Measurements from ENCODE around the gene KIF20A.
"Not testable (repeated sequence)": the region's sequence is repeated elsewhere in the genome, so short reads cannot be mapped to it uniquely, and the experiment has no call there.

KIF20A gene

GRCh38 chr5:138186002-138186447 is 7.1 kb downstream of the KIF20A start:
- no peak for DNase-seq (ENCODE audit: low read depth in 2 of 2)

DNA sequence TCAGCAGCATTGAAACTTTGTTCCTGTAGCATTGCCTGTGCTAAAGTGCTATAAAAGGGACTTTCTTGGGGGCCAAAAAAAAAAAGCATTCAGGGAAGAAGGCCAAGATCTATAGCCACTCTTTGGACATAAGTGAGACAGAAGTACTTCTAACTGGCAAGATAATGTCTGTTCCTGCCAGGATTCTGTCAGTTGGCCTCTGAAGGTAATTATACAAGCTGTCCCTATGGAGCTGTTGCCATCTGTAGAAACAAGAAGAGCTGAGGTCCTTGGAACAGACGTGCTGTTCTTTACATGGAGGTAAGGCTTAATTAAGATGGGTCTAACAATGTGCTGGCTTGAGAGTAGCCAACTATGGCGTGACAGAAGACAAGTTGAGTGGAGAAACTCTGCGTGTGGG is 9.7 kb downstream of the KIF20A start:
- no peak for DNase-seq (ENCODE audit: low read depth in 2 of 2)

- no peak for DNase-seq (ENCODE audit: low read depth in 2 of 2)
Observed at GRCh38 chr5:138192826-138193225, 13.9 kb downstream of the KIF20A start.

DNA sequence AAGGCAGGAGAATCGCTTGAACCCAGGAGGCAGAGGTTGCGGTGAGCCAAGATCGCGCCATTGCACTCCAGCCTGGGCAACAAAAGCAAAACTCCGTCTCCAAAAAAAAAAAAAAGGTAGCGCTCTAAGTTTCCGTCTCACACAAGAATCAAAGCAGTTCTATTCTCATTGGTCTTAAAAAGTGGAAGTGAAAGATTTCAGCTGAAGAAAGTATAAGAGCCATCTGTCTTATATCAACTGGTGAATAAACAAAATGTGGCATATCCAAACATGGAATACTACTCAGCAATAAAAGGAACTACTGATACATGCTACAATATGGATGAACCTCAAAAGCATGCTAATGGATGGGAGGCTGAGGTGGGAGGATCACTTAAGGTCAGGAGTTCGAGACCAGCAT is 14.9 kb downstream of the KIF20A start:
- DNase-seq (ENCODE audit: low read depth in 2 of 2) = not testable (repeated sequence)

DNA sequence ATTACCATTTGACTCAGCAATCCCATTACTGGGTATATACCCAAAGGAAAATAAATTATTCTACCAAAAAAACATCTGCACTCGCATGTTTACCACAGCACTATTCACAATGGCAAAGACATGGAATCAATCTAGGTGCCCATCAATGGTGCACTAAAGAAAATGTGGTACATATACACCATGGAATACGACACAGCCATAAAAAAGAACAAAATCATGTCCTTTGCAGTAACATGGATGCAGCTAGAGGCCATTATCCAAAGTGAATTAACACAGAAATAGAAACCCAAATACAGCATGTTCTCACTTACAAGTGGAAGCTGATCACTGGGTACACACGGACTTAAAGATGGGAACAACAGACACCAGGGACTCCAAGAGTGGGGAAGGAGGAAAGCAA is 32.1 kb downstream of the KIF20A start:
- DNase-seq (ENCODE audit: low read depth in 2 of 2) = no peak

DNA sequence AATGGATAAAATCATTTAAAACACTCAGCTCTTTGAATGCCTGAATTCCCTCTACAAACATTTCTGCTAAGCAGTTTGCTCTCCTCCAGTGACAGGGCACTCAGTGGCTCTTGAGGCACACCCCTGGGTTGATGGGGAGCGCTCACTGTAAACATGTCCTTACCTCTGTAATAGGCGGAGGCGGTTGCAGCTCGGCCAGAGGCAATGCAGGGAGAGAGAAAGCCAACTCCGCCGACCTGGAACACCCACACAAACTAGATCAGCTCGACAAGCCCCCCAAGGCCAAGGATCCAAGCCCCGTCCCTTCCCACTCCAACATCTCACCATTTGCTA is 33.9 kb downstream of the KIF20A start:
- peak in 1 of 2 donors; percentile 3 for DNase-seq (ENCODE audit: low read depth in 2 of 2)

DNA sequence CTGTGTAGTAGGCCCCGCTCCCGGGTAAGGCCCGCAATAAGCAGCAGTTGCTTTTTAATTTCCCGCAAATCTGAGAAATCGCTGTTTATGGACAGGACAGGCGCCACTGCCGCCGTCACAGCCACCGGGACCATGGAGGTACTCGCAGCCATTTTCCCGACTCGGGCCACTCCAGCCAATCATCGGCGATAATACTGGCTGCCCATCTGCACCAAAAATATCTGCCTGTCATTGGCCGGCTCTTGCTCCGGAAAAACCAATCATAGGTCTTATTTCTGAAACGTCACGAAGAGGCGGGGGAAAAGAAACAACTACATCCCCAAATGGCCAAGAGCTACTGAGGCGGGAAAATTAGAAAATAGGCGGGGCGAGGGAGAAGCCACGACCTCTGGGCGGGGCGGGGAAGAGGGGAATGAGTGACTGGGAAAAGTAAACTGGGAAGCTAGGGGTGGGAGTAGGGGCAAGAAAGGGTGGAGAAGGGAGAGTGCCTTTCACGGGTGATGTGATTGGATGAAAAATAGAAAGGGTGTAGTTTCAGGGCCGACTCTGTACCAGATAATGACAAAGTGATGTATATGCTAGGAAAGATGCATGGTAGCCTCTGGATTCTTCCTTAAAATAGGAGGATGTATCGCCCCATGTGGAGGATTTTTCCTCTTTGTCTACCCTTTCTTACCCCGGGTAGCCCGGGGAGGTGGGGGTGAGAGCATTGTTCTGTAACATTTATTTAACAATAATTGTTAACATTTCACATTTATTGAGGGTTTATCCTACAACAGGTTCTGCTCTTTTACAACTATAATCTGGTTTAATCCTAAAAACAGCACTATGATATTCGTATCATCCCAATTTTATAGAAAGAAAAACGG is 34.5 kb downstream of the KIF20A start, which contains the start of gene CDC23:
CDC23 (minus strand) TSS at position 163 of the 869 bp plus-strand sequence; CDS start at position 152, 11 bp downstream.
- DNase-seq (ENCODE audit: low read depth in 2 of 2) = peak; percentile 83 to 85

GRCh38 chr5:138216799-138217198 is 37.9 kb downstream of the KIF20A start:
- DNase-seq (ENCODE audit: low read depth in 2 of 2) = no peak

GRCh38 chr5:138223532-138223931 is 44.6 kb downstream of the KIF20A start:
- no peak for DNase-seq (ENCODE audit: low read depth in 2 of 2)

GRCh38 chr5:138224712-138225111 is 45.8 kb downstream of the KIF20A start:
- no peak for DNase-seq (ENCODE audit: low read depth in 2 of 2)

DNA sequence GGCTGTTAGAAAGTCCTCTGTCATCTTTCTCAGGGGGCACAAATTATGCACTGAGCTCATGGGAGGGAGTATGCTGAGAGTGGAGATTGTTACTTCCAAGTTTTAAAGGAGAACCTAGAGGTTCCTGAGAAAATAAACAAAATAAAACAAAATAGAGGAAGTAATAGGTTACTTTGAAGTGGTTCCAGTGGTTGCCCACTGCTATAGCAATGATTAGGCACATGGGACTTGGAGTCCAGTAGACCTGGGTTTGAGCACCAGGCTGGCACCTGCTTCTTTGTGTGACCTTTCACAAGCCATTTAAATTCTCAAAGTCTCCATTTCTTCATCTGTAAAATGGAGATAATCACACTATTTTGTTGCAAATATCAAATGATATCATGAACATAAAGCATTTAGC is 48.0 kb downstream of the KIF20A start:
- no peak for DNase-seq (ENCODE audit: low read depth in 2 of 2)

- no peak for DNase-seq (ENCODE audit: low read depth in 2 of 2)
Observed at GRCh38 chr5:138229387-138229786, 50.5 kb downstream of the KIF20A start.

GRCh38 chr5:138230261-138230660 is 51.3 kb downstream of the KIF20A start:
- no peak for DNase-seq (ENCODE audit: low read depth in 2 of 2)

GRCh38 chr5:138230981-138231589 is 52.2 kb downstream of the KIF20A start:
- DNase-seq (ENCODE audit: low read depth in 2 of 2) = no peak

GRCh38 chr5:138233280-138233679 is 54.4 kb downstream of the KIF20A start:
- DNase-seq (ENCODE audit: low read depth in 2 of 2) = no peak

DNA sequence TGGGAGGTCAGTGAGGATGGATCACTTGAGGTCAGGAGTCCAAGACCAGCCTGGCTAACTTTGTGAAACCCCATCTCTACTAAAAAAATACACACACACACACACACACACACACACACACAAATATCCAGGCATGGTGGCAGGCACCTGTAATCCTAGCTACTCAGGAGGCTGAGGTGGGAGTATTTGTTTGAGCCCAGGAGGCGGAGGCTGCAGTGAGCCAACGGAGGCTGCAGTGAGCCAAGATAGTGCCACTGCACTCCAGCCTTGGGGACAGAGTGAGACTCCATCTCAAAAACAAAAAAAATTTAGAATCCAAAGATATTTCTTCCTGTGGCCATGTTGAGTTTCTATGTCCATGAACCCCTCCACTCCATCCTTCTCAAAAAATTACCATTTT is 55.7 kb downstream of the KIF20A start:
- DNase-seq (ENCODE audit: low read depth in 2 of 2) = no peak

All from stimulated activated CD4-positive, alpha-beta T cell treated with anti-CD3 and anti-CD28 coated beads, Interleukin-15, amount 100 ng/mL, for 48 hours (primary cell).